Fibroblast of skin of right biceps (primary cell): ENCODE results near the gene TEPSIN.
"Not testable (repeated sequence)": the region's sequence is repeated elsewhere in the genome, so short reads cannot be mapped to it uniquely, and the experiment has no call there.

Source experiments
- DNase-seq: peaks from one replicate; pipeline ENCODE4 v3.0.0-alpha.2; 2013

Gene TEPSIN

DNA sequence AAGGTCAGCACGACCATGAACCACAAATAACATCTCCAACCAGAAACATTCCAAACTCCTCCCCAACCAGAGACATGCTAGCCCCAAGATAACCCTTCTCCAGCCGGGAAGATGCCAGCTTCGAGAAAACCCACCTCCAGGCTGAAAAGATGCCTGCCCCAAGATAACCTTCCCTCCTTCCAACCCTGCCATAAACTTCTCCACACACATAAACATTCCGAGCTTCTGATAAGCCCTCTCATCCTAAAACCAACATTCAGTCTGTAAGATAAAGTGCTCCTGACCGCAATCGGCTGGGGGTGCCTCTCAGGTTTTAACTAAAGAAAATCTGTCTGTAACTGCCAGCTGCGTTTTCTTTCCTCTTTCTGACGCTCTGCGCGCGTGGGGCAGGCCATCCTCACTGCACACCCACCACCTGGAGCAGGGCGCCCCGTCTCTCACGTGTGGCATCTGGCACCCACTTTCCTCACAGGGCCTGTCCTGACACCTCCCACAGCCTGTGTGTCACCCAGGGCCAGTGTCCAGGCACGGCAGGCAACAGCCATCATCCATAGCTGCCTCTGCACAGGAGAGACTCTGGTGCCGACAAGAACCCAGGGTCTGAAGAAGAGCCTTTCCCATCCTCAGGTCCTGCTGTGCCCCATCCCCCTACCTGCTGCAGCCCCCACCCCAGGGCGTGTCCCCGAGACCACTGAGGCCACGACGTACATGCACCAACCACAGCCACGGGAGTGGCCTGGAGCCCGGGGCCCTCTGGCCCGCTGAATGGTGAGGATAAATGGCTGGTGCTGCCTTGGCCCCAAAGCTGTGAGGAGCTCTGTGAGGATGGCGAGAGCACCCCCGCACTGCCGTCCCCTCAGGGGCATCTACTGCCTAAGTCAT is 3.7 kb downstream of the TEPSIN start:
- no peak for DNase-seq

- no peak for DNase-seq
Observed at GRCh38 chr17:81234506-81234855, 4.4 kb downstream of the TEPSIN start.

- no peak for DNase-seq
Observed at GRCh38 chr17:81233811-81234505, 4.9 kb downstream of the TEPSIN start.

GRCh38 chr17:81233316-81233715 is 5.5 kb downstream of the TEPSIN start:
- no peak for DNase-seq

DNA sequence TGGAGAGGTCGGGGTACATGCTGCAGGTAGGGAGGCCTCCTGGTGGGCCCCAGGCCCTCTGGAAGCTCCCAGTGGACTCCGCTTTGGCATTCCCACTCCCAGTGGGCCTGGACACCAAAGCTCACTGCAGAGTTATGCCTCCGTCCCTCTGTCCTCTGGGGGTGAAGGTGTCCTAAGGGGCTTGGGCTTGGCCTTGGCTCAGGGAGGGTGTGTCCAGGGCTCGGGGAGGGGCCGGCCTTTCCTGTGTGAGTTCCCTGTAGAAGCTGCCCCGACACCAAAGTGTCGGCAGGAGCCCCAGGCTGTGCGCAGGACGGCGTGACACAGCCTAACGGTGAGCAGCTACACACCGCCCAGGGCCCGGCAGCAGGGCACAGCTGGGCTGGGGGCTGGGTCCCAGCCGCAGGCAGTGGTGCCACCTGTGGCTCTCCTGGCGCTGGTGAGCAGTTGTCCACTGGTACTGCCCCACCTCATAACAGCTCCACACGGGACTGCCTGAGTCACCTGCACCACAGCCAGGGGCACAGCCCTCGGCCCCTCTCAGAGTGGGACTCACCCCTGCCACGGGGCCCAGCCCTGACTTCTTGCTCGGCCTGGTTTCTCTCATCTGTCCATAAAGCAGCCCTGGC is 6.1 kb downstream of the TEPSIN start:
- DNase-seq = no peak

- no peak for DNase-seq
Observed at GRCh38 chr17:81231766-81232581, 6.9 kb downstream of the TEPSIN start.

DNA sequence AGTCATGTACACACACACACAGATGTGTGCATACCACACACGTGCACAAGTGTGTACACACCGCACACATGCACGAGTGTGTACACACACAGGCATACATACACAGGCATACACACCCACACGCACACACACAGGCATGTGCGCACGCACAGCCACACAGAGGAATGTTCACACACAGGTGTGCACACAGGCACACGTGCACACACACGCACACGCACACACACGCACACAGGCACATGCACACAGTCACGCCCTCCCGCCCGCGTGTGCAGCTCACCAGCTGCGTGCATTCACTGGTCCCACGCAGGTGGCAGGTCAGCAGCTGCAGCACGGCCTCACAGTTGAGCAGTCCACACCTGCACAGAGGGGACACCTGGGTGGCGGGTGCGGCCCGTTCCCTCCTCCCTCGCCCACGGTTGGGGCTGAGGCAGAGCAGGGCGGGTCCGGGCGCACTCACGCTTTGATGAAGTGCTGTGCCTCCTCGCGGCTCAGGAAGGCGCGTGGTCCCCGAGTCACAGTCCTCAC is 7.7 kb downstream of the TEPSIN start:
- no peak for DNase-seq

GRCh38 chr17:81230043-81230820 is 8.6 kb downstream of the TEPSIN start:
- no peak for DNase-seq

- no peak for DNase-seq
Observed at GRCh38 chr17:81229666-81229920, 9.3 kb downstream of the TEPSIN start.

- DNase-seq = no peak
Observed at GRCh38 chr17:81228834-81229665, 9.8 kb downstream of the TEPSIN start.

DNA sequence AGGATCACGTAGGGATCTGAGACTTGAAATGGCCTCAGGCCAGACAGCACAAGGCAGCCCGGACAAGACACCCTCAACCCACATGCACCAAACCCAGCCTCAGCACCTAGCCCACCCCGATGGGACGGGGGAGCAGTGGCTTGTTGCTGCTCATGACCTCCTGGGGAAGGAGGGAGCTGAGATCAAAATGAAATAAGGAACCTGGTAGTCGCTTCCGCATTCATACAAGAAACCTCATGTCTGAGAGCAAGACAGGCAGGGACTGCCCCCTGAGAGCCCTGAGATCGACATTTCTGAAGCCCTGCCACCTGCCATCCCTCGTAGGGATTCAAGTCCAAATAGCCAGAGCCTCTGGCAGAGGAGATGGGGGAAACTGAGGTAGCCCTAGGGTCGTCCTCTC is 10.4 kb downstream of the TEPSIN start:
- no peak for DNase-seq

DNA sequence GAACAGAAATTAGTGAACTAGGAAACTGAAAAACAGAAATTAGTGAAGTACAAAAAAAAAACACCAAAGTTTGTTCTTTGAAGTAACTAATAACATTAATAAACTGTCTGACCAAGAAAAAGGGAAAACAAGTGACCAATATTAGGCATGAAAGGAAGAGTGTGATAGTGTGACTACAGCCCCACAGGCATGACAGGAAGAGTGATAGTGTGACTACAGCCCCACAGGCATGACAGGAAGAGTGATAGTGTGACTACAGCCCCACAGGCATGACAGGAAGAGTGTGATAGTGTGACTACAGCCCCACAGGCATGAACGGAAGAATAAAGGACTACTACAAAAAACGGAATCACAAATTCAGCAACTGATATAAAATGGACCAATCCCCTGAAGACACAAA is 11.2 kb downstream of the TEPSIN start:
- not testable (repeated sequence) for DNase-seq

GRCh38 chr17:81223762-81224130 is 15.1 kb downstream of the TEPSIN start:
- no peak for DNase-seq

GRCh38 chr17:81222906-81223761 is 15.7 kb downstream of the TEPSIN start, which contains the start of gene CEP131:
Gene CEP131, minus strand, starts transcription at chr17:81222965. Its CDS starts 2,909 bp downstream, at chr17:81220056.
- DNase-seq = peak; percentile 99

- no peak for DNase-seq
Observed at GRCh38 chr17:81222620-81222905, 16.3 kb downstream of the TEPSIN start.

DNA sequence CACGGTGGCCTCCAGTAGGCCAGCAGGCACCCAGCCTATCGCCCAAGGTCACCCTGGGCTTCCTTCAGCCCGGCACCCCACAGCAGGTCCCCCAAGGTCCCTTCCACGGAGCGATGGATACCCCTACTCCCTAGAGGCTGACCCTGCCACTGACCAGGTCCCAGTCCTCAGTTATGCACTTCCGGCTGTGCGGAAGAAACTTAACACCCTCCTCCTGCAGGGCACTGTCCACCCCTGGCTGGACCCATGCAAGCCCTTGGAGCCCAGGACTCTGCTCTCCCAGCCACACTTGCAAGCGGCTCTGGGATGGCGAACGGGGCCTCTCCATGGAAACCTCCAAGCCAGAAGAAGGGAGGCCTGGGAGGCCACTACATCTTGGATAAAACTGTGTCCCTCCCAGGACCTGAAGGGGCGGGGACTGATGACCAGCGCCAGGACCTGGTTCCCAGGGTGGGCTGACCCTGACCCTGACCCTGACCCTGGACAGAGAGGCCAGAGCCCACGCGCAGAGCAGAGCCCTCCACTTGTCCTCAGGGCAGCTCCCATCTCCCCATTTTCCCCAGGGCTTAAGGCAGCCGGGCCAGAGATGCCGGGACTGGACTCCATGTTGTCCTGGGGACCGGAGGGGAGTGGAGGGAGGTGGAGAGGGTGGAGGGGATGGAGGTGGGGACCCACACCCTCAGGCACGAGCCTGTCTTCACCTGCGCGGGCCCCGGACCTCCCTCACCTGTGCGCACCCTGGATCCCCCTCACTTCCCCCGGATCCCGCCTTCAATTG is 16.8 kb downstream of the TEPSIN start:
- DNase-seq = no peak

GRCh38 chr17:81221371-81221841 is 17.4 kb downstream of the TEPSIN start:
- DNase-seq = no peak

DNA sequence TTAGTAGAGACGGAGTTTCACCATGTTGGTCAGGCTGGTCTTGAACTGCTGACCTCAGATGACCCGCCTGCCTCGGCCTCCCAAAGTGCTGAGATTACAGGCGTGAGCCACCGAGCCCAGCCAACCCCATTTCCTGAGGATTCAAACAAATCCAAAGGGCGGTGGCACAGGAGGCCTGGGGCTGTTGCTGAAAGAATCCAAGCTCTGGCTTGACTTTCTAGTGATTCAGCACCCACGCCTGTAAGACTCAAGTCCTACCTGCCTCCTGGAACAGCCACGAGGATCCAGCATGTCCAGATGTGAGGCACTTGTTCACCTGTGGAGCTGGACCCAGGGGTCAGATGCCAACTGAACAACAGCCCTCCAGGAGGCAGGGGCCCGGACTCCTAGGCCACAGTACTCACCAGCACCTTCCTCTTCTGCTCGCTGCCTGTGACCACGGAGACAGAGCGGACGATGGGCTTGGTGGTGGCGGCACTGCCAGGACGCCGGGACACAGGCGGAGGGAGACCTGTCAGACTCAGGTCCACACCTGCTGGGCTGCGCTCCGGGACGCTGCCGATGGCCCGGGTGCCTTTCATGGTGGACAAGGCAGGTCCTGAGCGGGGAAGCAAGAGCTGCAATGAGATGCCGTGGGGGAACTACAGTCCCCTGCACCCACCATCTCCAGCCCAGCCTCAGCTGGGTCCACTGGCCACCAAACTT is 19.2 kb downstream of the TEPSIN start:
- no peak for DNase-seq

GRCh38 chr17:81218991-81219390 is 19.9 kb downstream of the TEPSIN start:
- no peak for DNase-seq
